Activated T-cell treated with anti-CD3 and anti-CD28 coated beads for 1 hour (primary cell): ENCODE results near the gene POLR3A.

Experiments
- DNase-seq: peaks from one replicate; pipeline ENCODE4 v3.0.0-alpha.2; 2020; ENCODE audit warnings: low read depth

POLR3A gene

GRCh38 chr10:77977934-77978333 is 51.4 kb downstream of the POLR3A start:
- DNase-seq: no peak

- no peak for DNase-seq
Observed at GRCh38 chr10:77977016-77977415, 52.3 kb downstream of the POLR3A start.

- DNase-seq: no peak
Observed at GRCh38 chr10:77975086-77975666, 54.1 kb downstream of the POLR3A start.

GRCh38 chr10:77974396-77975074 is 54.8 kb downstream of the POLR3A start:
- no peak for DNase-seq

GRCh38 chr10:77973276-77973675 is 56.0 kb downstream of the POLR3A start:
- no peak for DNase-seq

- no peak for DNase-seq
Observed at GRCh38 chr10:77972148-77972547, 57.2 kb downstream of the POLR3A start.

- DNase-seq: no peak
Observed at GRCh38 chr10:77971804-77972144, 57.5 kb downstream of the POLR3A start.

- no peak for DNase-seq
Observed at GRCh38 chr10:77970869-77971803, 58.2 kb downstream of the POLR3A start.

GRCh38 chr10:77969114-77969513 is 60.2 kb downstream of the POLR3A start:
- no peak for DNase-seq

- DNase-seq: no peak
Observed at GRCh38 chr10:77967611-77968022, 61.7 kb downstream of the POLR3A start.

GRCh38 chr10:77965294-77965693 is 64.0 kb downstream of the POLR3A start:
- no peak for DNase-seq

- no peak for DNase-seq
Observed at GRCh38 chr10:77964811-77965210, 64.5 kb downstream of the POLR3A start.

- DNase-seq: no peak
Observed at GRCh38 chr10:77963901-77964300, 65.4 kb downstream of the POLR3A start.

GRCh38 chr10:77962350-77963146 is 66.8 kb downstream of the POLR3A start:
- DNase-seq: no peak

GRCh38 chr10:77961668-77962067 is 67.6 kb downstream of the POLR3A start:
- no peak for DNase-seq

- no peak for DNase-seq
Observed at GRCh38 chr10:77960829-77961329, 68.4 kb downstream of the POLR3A start.

- DNase-seq: no peak
Observed at GRCh38 chr10:77959887-77960455, 69.3 kb downstream of the POLR3A start.

- no peak for DNase-seq
Observed at GRCh38 chr10:77959384-77959783, 69.9 kb downstream of the POLR3A start.

GRCh38 chr10:77955136-77955535 is 74.2 kb downstream of the POLR3A start:
- no peak for DNase-seq

- DNase-seq: no peak
Observed at GRCh38 chr10:77949167-77949566, 80.1 kb downstream of the POLR3A start.

GRCh38 chr10:77946084-77946483 is 83.2 kb downstream of the POLR3A start:
- no peak for DNase-seq

- no peak for DNase-seq
Observed at GRCh38 chr10:77944519-77944918, 84.8 kb downstream of the POLR3A start.
